AG08396 (cell line): ENCODE results near the gene CANT1.

ENCODE experiments used
- DNase-seq: peaks from one replicate; pipeline ENCODE4 v3.0.0; 2012; ENCODE audit warnings: low spot score, mixed read lengths

The CANT1 gene

GRCh38 chr17:78995022-78995760 is 14.4 kb downstream of the CANT1 start:
- DNase-seq = peak; percentile 13

- peak; percentile 20 for DNase-seq
Measured at GRCh38 chr17:78993981-78994671, 15.4 kb downstream of the CANT1 start.

GRCh38 chr17:78993241-78993956 is 16.2 kb downstream of the CANT1 start:
- peak; percentile 82 for DNase-seq

DNA sequence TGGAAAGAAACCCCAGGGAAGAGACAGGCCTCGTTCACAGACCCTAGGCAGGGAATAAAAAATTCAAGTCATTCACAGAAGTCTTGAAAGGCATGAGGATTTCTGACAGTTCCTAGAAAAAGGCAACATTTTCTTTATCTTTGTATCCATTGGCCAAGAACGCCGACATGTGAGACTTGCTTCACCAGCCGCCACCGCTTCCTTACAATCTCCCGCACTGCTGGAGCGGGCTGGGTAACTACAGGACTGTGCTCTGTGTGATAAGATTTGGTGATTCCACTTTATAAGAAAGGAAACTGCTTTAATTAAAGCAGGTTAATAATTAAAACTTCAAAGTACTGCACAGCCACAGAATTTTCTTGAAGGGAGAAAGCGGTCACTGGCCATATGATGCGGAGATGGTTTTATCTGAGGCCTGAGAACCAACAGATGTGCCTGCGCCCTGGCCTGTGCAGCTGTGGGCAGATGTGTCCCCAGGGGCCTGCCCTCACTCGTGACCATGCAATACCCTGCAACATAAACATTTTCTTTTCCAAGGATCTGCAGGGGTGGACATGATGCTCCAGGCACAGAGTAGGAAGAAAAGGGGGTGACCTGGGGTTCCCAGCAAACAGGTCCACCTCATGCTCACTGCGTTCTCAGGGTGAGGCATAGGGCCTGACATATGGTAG is 16.9 kb downstream of the CANT1 start:
- no peak for DNase-seq

- no peak for DNase-seq
Measured at GRCh38 chr17:78991906-78992532, 17.5 kb downstream of the CANT1 start.

- no peak for DNase-seq
Measured at GRCh38 chr17:78991017-78991738, 18.4 kb downstream of the CANT1 start.

- DNase-seq = no peak
Measured at GRCh38 chr17:78990349-78991016, 19.1 kb downstream of the CANT1 start.

DNA sequence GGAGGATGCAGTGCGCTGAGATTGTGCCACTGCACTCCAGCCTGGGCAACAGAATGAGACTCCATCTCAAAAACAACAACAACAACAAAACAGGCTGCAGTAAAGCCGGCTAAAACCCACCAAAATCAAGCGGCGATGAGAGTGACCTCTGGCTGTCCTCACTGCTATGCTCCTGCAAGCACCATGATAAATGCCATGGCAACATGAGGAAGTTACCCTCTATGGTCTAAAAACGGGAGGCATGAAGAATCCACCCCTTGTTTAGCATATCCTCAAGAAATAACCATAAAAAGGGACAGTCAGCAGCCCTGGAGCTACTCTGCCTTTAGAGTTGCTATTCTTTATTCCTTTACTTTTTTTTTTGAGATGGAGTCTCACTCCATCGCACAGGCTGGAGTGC is 21.4 kb downstream of the CANT1 start:
- no peak for DNase-seq

GRCh38 chr17:78986649-78987328 is 22.8 kb downstream of the CANT1 start:
- no peak for DNase-seq

DNA sequence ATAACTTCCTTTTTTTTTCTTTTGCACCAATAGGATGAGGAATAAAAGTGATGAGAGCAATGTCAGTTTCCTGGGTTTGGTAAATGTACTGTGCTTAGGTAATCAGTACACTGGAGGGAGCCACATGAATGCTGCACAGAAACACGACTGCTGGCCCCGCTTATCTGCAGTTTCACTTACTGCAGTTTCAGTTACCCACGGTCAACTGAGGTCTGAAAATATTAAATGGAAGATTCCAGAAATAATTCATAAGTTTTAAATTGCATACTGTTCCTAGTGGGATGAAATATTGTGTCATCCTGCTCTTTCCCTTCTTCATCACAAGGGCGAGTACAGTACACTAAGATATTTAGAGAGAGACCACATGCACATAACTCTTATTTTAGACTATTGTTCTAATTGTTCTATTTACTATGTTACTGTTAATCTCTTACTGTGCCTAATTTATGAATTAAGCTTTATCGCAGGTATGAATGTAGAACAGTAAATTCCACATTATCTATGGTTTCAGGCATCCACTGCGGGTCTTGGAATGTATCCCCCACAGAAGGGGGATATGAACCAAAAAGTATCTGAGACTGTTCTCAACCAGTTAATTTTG is 23.4 kb downstream of the CANT1 start:
- DNase-seq = no peak

DNA sequence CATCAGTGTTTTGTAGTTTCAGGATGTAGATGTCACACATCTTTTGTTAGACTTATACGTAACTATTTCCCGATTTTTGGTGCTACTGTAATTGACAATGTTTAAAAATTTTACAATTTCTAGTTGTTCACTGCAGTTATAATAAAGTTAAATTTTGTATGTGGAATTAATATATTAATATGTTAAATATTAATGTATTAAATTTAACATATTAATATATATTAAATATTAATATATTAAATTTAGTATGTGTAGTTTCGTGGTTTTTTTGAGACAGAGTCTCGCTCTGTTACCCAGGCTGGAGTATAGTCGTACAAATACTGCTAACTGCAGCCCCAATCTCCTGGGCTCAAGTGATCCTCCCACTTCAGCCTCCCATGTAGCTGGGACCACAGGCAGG is 24.2 kb downstream of the CANT1 start:
- no peak for DNase-seq

GRCh38 chr17:78981010-78981888 is 28.3 kb downstream of the CANT1 start:
- no peak for DNase-seq

- DNase-seq = no peak
Measured at GRCh38 chr17:78980624-78980972, 29.0 kb downstream of the CANT1 start.

- peak; percentile 93 for DNase-seq
Measured at GRCh38 chr17:78979780-78980623, 29.6 kb downstream of the CANT1 start, which contains the start of gene LGALS3BP. TSS of gene LGALS3BP (minus strand) at chr17:78979923. CDS start at chr17:78977191, 2,732 bp downstream.

DNA sequence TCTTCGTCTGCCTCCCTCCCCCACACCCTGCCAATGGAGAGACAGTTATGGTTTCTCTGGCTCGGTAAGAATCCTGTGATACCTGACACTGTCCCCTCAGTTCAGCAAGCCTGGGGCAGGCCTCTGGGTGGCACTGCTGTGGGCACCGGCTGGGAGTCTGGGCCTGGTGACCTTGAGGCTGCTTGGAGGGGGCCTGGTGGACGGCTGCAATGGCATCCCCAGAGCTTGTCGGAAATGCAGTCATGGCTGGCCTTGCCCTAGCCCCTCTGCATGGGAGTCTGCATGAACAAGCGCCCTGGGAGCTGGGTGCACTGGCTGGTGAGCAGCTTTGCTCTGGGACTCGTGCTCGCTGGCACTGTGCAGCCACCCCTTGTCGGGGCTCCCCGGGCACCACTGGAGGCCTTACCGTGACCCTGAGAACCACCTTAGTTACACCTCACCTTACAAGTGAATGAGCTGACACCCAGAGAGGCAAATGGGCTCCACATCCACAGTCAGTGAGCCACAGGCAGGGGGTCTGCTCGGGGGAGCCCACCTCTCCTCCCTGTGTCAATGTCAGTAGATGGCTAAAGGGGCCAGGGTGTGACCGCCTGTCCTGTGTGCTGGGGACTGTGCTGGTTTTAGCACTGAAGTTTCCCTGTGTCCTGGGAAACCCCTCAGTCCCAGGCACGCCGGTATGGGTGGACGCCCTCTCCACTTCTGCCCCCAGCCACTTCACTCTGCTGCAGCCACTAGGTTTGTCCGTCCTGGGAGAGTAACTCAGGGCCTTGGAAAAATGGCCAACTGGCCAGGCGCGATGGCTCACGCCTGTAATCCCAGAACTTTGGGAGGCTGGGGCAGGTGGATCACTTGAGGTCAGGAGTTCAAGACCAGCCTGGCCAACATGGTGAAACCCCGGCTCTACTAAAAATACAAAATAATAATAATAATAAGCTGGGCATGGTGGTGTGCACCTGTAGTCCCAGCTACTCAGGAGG is 31.3 kb downstream of the CANT1 start:
- no peak for DNase-seq

DNA sequence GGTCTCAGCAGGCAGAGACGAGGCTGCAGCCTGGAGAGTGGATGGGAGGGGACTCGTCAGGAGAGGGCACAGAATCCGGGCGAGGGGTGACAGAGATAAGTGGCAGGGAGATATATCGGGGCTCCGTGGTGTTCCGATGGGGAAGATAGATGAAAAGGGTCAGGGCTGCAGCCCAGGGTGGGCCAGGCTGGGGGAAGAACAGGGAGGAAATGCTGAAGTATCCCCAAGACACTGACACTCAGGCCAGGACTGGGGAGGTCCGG is 32.0 kb downstream of the CANT1 start:
- DNase-seq = no peak
